HepG2 (cell line): ENCODE results near the gene HSD17B11. TPM values are rescaled to one million over a fixed set of nuclear protein-coding genes. Genes with fewer than 3 reads are reported as not detected.
A peak's percentile ranks its signal among the peaks of the same experiment; 100 is the strongest.

Source experiments
- ATAC-seq: fragments of 200-7000 bp; cut with Tn5 transposase; 3 replicates; pipeline ENCODE4 v1.9.1; 2020; ENCODE audit warnings: mild to moderate bottlenecking, moderate library complexity
- BruUV-seq: library from RNA; stranded (reverse); fragments of 400-500 nt; replicated peaks from 2 replicates; lab custom pipeline; 2021; lab: Mats Ljungman, UMichigan
- CTCF ChIA-PET: fragments of 300-600 bp; formaldehyde crosslinking; extraction: SDS; loops from one replicate; lab custom pipeline; 2021; ENCODE audit warnings: low total read pairs, inconsistent platforms, low intra/inter-chr PET ratio; lab: Yijun Ruan, JAX
- POLR2A ChIA-PET: fragments of 350-600 bp; sonication (Branson Sonifier 250); formaldehyde crosslinking; loops from one replicate; lab custom pipeline; 2020; ENCODE audit warnings: antibody characterized with exemption, inconsistent platforms; lab: Yijun Ruan, JAX
- DNase-seq: peaks from one replicate; pipeline ENCODE4 v3.0.0-alpha.2; 2015; ENCODE audit warnings: low spot score
- FAIRE-seq: peaks from 3 replicates; lab custom pipeline; 2011; peaks lifted over from hg19 to GRCh38; lab: Jason Lieb, UNC
- H2AFZ ChIP-seq: one replicate; pipeline ENCODE4 v1.6.1; 2011; ENCODE audit warnings: low read length, inconsistent platforms
- H3K27ac ChIP-seq: fragments of 300-600 bp; 3 replicates; pipeline ENCODE4 v1.8.0; 2011; ENCODE audit warnings: mixed run types, mild to moderate bottlenecking, mixed read lengths, low read length, inconsistent platforms; ENCODE audit not compliant: insufficient read depth; ENCODE audit errors: extremely low read length
- H3K27me3 ChIP-seq, 2 experiments: fragments of 200-600 bp in 1 of 2; 2 replicates in 1 of 2; 3 replicates in 1 of 2; pipeline versions ENCODE4 v1.6.0 to v1.8.0; 2011; ENCODE audit warnings: low read length in 2 of 2, mild to moderate bottlenecking in 2 of 2, moderate library complexity in 2 of 2, inconsistent platforms in 1 of 2; ENCODE audit not compliant: insufficient read depth in 2 of 2, control insufficient read depth in 1 of 2
- H3K36me3 ChIP-seq, 2 experiments: fragments of 200-600 bp in 1 of 2; replicated peaks in 1 of 2; 2 replicates in 1 of 2; 3 replicates in 1 of 2; pipeline versions ENCODE4 v1.5.1 to v1.8.0; 2011; ENCODE audit warnings: low read length in 2 of 2, inconsistent platforms in 1 of 2; ENCODE audit not compliant: insufficient read depth in 2 of 2, control insufficient read depth in 1 of 2
- H3K4me1 ChIP-seq: 2 replicates; pipeline ENCODE4 v1.5.1; 2012; ENCODE audit warnings: low read length, inconsistent platforms; ENCODE audit not compliant: insufficient read depth
- H3K4me2 ChIP-seq: 2 replicates; pipeline ENCODE4 v1.6.0; 2011; ENCODE audit warnings: low read depth, low read length, inconsistent platforms
- H3K4me3 ChIP-seq, 3 experiments: fragments of 200-600 bp in 1 of 3; sonication (generic), shearing (Covaris generic) in 1 of 3; replicated peaks in 1 of 3; 2 replicates each; pipeline ENCODE4 v1.5.1; 2011 to 2016; ENCODE audit warnings: low read length in 3 of 3, inconsistent platforms in 2 of 3, low read depth in 2 of 3, mild to moderate bottlenecking in 2 of 3, control low read depth in 1 of 3, mixed read lengths in 1 of 3; ENCODE audit not compliant: insufficient read depth in 1 of 3
- H3K79me2 ChIP-seq: one replicate; pipeline ENCODE4 v1.6.1; 2011; ENCODE audit warnings: low read length, inconsistent platforms; ENCODE audit not compliant: insufficient read depth
- H3K9ac ChIP-seq: 2 replicates; pipeline ENCODE4 v1.6.0; 2011; ENCODE audit warnings: mild to moderate bottlenecking, low read depth, low read length, inconsistent platforms; ENCODE audit not compliant: insufficient read depth
- H3K9me3 ChIP-seq: 2 replicates; pipeline ENCODE4 v1.5.1; 2012; ENCODE audit warnings: mild to moderate bottlenecking, low read length
- H4K20me1 ChIP-seq: 2 replicates; pipeline ENCODE4 v1.6.0; 2011; ENCODE audit warnings: inconsistent platforms, mild to moderate bottlenecking, low read length, moderate library complexity; ENCODE audit not compliant: insufficient read depth
- ELF3 ChIP-seq: IDR thresholded peaks from 2 replicates; pipeline ENCODE4 v1.6.1; 2016; ENCODE audit warnings: missing genetic modification reagents, missing compliant biosample characterization
- HNF4A ChIP-seq: sonication (generic); formaldehyde crosslinking; IDR thresholded peaks from 2 replicates; pipeline ENCODE4 v1.4.0; 2020; ENCODE audit warnings: missing genetic modification reagents
- PPARG ChIP-seq: conservative IDR thresholded peaks from 2 replicates; pipeline ENCODE4 v1.6.1; 2016; ENCODE audit warnings: missing biosample characterization, missing genetic modification reagents
- RBFOX2 ChIP-seq: fragments of 200-400 bp; formaldehyde crosslinking; IDR thresholded peaks from 2 replicates; pipeline ENCODE4 v1.6.1; 2017; ENCODE audit warnings: low read depth, mild to moderate bottlenecking, low read length
- RXRB ChIP-seq: IDR thresholded peaks from 2 replicates; pipeline ENCODE4 v1.6.1; 2016; ENCODE audit warnings: borderline replicate concordance, missing genetic modification reagents, missing compliant biosample characterization
- SAP130 ChIP-seq: IDR thresholded peaks from 2 replicates; pipeline ENCODE4 v1.6.1; 2016; ENCODE audit warnings: low read depth
- TCF7 ChIP-seq: sonication (generic); IDR thresholded peaks from 2 replicates; pipeline ENCODE4 v1.6.1; 2016; ENCODE audit warnings: antibody characterized with exemption, low read depth
- ZKSCAN8 ChIP-seq: IDR thresholded peaks from 2 replicates; pipeline ENCODE4 v1.6.1; 2016; ENCODE audit warnings: borderline replicate concordance, missing genetic modification reagents, missing compliant biosample characterization
- ZNF773 ChIP-seq: sonication (generic); formaldehyde crosslinking; IDR thresholded peaks from 2 replicates; pipeline ENCODE4 v1.4.0; 2020; ENCODE audit warnings: missing genetic modification reagents, borderline replicate concordance
- WGBS: methylation state at CpG from one replicate; pipeline ENCODE4 v1.1.6; 2017; ENCODE audit warnings: low lambda C conversion rate; 5-methylcytosine and 5-hydroxymethylcytosine counted together
- in situ Hi-C: cut with HindIII; loops from 2 replicates; pipeline ENCODE4 v1.10.0; 2017; ENCODE audit warnings: low pct_unique_long_range_greater_than_20kb; ENCODE audit not compliant: extremely low pct_ligation_motif_present
- intact Hi-C: fragments of 100-400 bp; cut with micrococcal nuclease; formaldehyde crosslinking; loops from one replicate; pipeline ENCODE4 v1.10.0; 2022; ENCODE audit not compliant: unreplicated experiment
- polyA plus RNA-seq, 8 experiments: library from polyadenylated mRNA; depleted of rRNA in 3 of 8; stranded (reverse) in 7 of 8; unstranded in 1 of 8; fragments of >200 nt; fragmentation: Illumina TruSeq in 4 of 8; extraction: Trizol in 4 of 8; gene quantifications; 2 replicates each; pipeline versions ENCODE4 v1.2.1 to v1.2.3, GENCODE V29; 2011 to 2016; ENCODE audit warnings: low read depth in 4 of 8, missing spikeins in 1 of 8, mixed read lengths in 1 of 8; ENCODE audit not compliant: insufficient read depth in 1 of 8
- total RNA-seq, 5 experiments: library from RNA; depleted of rRNA; stranded (reverse); fragments of >200 nt; fragmentation: Illumina TruSeq; extraction: Trizol; gene quantifications; 2 replicates each; pipeline ENCODE4 v1.2.3, GENCODE V29; 2016; ENCODE audit warnings: low read depth in 1 of 5

The HSD17B11 gene
- total and polyA plus RNA-seq, 2 of the 13 experiments (the other 11 are each of a cell fraction or from before 2014, with no cell fraction given) = 121 to 158 TPM

GRCh38 chr4:87388901-87389300 lies 2.1 kb downstream of the HSD17B11 start:
- Histone ChIP-seq H3K79me2 (peaks cover 69% of the 10 kb centered on the region), H3K36me3 (0 out of 5 replicates have a peak, but pooled peaks cover 0 to 6% of the 10 kb centered on the region in 2 experiments), H3K9ac (peak overlapping the region; percentile 84; the same call in 1 of the 2 replicates), H3K4me3 (peak overlapping the region; percentile 81 to 93 (median 88)), H3K9me3 (no peaks in the 10 kb centered on the region), H3K27ac (no peak overlapping the region), H3K4me2 (peak overlapping the region; percentile 99), H3K4me1 (peaks cover 51% of the 10 kb centered on the region), H4K20me1 (peaks cover 45% of the 10 kb centered on the region), H2AFZ (no peak overlapping the region), H3K27me3 (no peaks in the 10 kb centered on the region; a peak in 1 of 5 replicates)
- 4% methylated on average over 3 of the region's 3 CpGs for WGBS
- ATAC-seq = no peak
- no peak for DNase-seq
- TF ChIP-seq RBFOX2 = peak; percentile 3; the same call in 1 of the 2 replicates
- peak; percentile 12; the same call in 1 of the 2 replicates for TF ChIP-seq SAP130 (CRISPR knock-in tag)
- no peak for TF ChIP-seq ZNF773 (CRISPR knock-in tag)
- no TSS peak for BruUV-seq
- intact Hi-C loops = loop anchor here (2.0 kb wide), 1 partner anchor 76 kb away; no protein-coding TSS in a partner anchor
- POLR2A ChIA-PET = interaction anchor here (0.8 to 8.1 kb wide), 3 partner anchors 12 to 111 kb away, joined by 4 to 172 read pairs (median 5); partner anchors contain the start of gene NUDT9
- no peak for FAIRE-seq
- CTCF ChIA-PET = no interaction called here
- in situ Hi-C loops = loop anchor here (10.0 kb wide), 1 partner anchor 46 kb away; no protein-coding TSS in a partner anchor

- 30% methylated on average over 3 of the region's 3 CpGs for WGBS
- no TSS peak for BruUV-seq
- no peaks in the 10 kb centered on the region for H3K9me3 ChIP-seq
- DNase-seq (no peak), ATAC-seq (no peak; the same call in 2 of the 3 replicates), FAIRE-seq (no peak)
- peak overlapping the region; percentile 99 for H3K4me2 ChIP-seq
- in situ Hi-C loops = loop anchor here (10.0 kb wide), 1 partner anchor 48 kb away; no protein-coding TSS in a partner anchor
- H2AFZ ChIP-seq = no peak overlapping the region
- peaks cover 55% of the 10 kb centered on the region for H3K4me1 ChIP-seq
- peaks cover 1 to 13% of the 10 kb centered on the region in 2 experiments; a peak in 3 of 5 replicates for H3K36me3 ChIP-seq
- peaks cover 86% of the 10 kb centered on the region for H3K79me2 ChIP-seq
- intact Hi-C loops = no loop called here
- H4K20me1 ChIP-seq = peaks cover 61% of the 10 kb centered on the region
- ChIA-PET POLR2A (interaction anchor here (1.3 to 8.1 kb wide), 3 partner anchors 10 to 109 kb away, joined by 4 to 172 read pairs (median 5); partner anchors contain the start of gene NUDT9), CTCF (no interaction called here)
- H3K4me3 ChIP-seq = peak overlapping the region; percentile 81 to 93 (median 88)
- 0 out of 2 replicates have a peak overlapping the region, but pooled peaks have one; percentile 84 for H3K9ac ChIP-seq
- H3K27me3 ChIP-seq = no peaks in the 10 kb centered on the region; a peak in 1 of 5 replicates
- peak overlapping the region; percentile 42 for H3K27ac ChIP-seq
- TF ChIP-seq TCF7 = no peak
- TF ChIP-seq RXRB (CRISPR knock-in tag) = peak; percentile 47; the same call in 1 of the 2 replicates
- TF ChIP-seq PPARG = peak; percentile 88
- 0 out of 2 replicates have a peak, but pooled peaks have one; percentile 33 for TF ChIP-seq ELF3 (CRISPR knock-in tag)
- 0 out of 2 replicates have a peak, but pooled peaks have one; percentile 25 for TF ChIP-seq HNF4A (CRISPR knock-in tag)
- no peak for TF ChIP-seq ZKSCAN8
- TF ChIP-seq, all 625 proteins: peak for 4
Observed at GRCh38 chr4:87387237-87387636, 3.8 kb downstream of the HSD17B11 start.
